RWPE2 (cell line): ENCODE measurements around the gene CLTCL1.

Source experiments
- ATAC-seq: fragments of 200-7000 bp; cut with Tn5 transposase; 3 replicates; pipeline ENCODE4 v1.9.1; 2021; ENCODE audit warnings: low read depth
- DNase-seq: peaks from one replicate; pipeline ENCODE4 v3.0.0-alpha.2; 2020; ENCODE audit warnings: low spot score
- H3K27ac ChIP-seq: fragments of 450-650 bp; 2 replicates; pipeline ENCODE4 v1.5.1; 2017; ENCODE audit warnings: mild to moderate bottlenecking; ENCODE audit not compliant: poor library complexity, severe bottlenecking
- H3K27me3 ChIP-seq: fragments of 250-450 bp; sonication (Bioruptor Pico); 2 replicates; pipeline ENCODE4 v1.5.1; 2021; ENCODE audit warnings: mild to moderate bottlenecking, moderate library complexity; ENCODE audit not compliant: insufficient read depth, poor library complexity, severe bottlenecking
- H3K36me3 ChIP-seq: fragments of 250-450 bp; sonication (Bioruptor Pico); 2 replicates; pipeline ENCODE4 v1.5.1; 2020; ENCODE audit warnings: low read depth, mild to moderate bottlenecking, moderate library complexity
- H3K4me1 ChIP-seq: fragments of 250-450 bp; sonication (Bioruptor Pico); 2 replicates; pipeline ENCODE4 v1.5.1; 2021; ENCODE audit warnings: mild to moderate bottlenecking, moderate library complexity; ENCODE audit not compliant: insufficient read depth, poor library complexity, severe bottlenecking
- H3K4me3 ChIP-seq: fragments of 250-450 bp; sonication (Bioruptor Pico); 2 replicates; pipeline ENCODE4 v1.5.1; 2021; ENCODE audit warnings: mild to moderate bottlenecking, moderate library complexity; ENCODE audit not compliant: severe bottlenecking
- H3K9me3 ChIP-seq: fragments of 250-450 bp; sonication (Bioruptor Pico); 2 replicates; pipeline ENCODE4 v1.5.1; 2021; ENCODE audit warnings: mild to moderate bottlenecking, moderate library complexity; ENCODE audit not compliant: severe bottlenecking
- CTCF ChIP-seq: fragments of 450-650 bp; IDR thresholded peaks from one replicate; pipeline ENCODE4 v1.5.1; 2017; ENCODE audit warnings: mild to moderate bottlenecking, moderate library complexity; ENCODE audit not compliant: poor library complexity, severe bottlenecking

CLTCL1 gene

DNA sequence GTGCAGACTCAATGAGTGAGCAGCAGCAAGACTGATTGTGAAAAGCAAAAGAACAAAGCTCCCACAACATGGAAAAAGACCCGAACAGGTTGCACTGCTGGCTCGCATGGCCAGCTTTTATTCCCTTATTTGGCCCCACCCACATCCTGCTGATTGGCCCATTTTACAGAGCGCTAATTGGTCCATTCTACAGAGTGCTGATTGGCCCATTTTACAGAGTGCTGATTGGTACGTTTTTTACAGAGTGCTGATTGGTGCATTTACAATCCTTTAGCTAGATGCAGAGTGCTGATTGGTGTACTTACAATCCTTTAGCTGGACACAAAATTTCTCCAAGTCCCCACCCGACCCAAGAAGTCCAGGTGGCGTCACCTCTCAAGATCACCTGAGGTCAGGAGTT, 97.6 kb downstream of the CLTCL1 start:
- no peak for TF ChIP-seq CTCF
- Histone ChIP-seq H3K4me3 (no peak overlapping the region), H3K27me3 (no peaks in the 10 kb centered on the region), H3K9me3 (no peaks in the 10 kb centered on the region), H3K36me3 (peaks cover 15% of the 10 kb centered on the region; the same call in 1 of the 2 replicates), H3K4me1 (no peaks in the 10 kb centered on the region), H3K27ac (no peak overlapping the region)
- ATAC-seq (no peak), DNase-seq (no peak)

- ATAC-seq: no peak
- Histone ChIP-seq H3K27ac (no peak overlapping the region), H3K4me1 (no peaks in the 10 kb centered on the region), H3K36me3 (peaks cover 5% of the 10 kb centered on the region; the same call in 1 of the 2 replicates), H3K4me3 (no peak overlapping the region), H3K9me3 (no peaks in the 10 kb centered on the region), H3K27me3 (no peaks in the 10 kb centered on the region)
- TF ChIP-seq CTCF: no peak
- DNase-seq: no peak
These were observed 103.6 kb downstream of the CLTCL1 start for GRCh38 chr22:19187716-19188563.

DNA sequence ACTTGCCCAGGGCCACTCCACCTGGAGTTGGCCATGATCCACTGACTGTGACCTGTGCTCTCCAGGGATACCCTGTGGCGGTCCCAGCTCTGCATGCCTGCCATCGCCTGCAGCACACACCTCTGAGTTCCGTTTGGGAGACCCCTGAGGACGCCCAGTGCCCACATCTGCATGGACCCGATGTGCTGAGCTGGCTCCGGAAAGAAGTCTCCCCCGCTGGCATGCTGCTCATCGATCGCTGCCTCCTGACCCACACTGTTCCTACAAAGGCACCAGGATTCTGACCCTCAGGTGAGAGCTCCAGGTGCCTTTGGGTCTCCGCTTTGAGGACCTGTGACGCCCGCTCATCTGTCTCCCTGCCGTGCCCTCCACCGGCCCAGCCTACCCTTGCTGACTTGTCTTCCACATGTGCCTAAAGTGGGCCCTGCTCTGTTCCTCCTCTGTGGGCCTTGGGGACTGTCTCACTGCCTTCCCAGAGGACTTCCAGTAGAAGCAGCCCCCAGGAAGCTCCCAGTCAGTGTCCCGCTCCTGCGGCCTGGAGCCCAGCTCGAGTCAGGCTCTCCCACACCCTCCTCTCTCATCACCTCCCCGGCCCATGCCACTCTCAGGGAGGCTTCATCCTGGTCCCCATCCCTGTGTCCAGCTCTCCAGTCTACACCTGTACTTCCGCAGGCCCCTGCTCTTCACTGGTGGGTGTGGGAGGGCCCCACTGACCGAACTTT, 107.1 kb downstream of the CLTCL1 start:
- TF ChIP-seq CTCF: no peak
- ATAC-seq (no peak), DNase-seq (no peak)
- H3K36me3 ChIP-seq: no peaks in the 10 kb centered on the region
- H3K27ac ChIP-seq: no peak overlapping the region
- no peaks in the 10 kb centered on the region for H3K9me3 ChIP-seq
- H3K4me1 ChIP-seq: no peaks in the 10 kb centered on the region
- no peak overlapping the region for H3K4me3 ChIP-seq
- no peaks in the 10 kb centered on the region for H3K27me3 ChIP-seq

DNA sequence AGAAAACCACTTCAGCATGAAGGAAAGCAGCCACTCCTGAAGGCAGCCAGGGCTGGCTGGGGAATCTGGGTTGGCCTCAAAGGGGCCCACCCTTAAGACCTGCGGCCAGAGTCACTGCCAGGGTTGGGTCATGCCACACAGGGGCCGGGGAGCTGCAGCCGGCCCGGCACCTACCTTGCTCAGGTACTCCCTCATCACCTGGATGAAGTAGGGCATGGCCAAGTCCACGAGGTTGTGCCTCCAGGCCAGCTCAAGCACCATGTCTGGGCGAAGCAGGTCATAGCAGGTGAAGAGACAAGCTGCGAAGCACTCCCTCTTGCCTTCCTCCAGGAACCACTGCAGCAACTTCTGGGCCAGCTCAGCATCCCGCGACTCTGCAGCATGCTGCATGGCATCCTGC, 108.3 kb downstream of the CLTCL1 start:
- H3K36me3 ChIP-seq: no peaks in the 10 kb centered on the region
- no peaks in the 10 kb centered on the region for H3K27me3 ChIP-seq
- no peak for TF ChIP-seq CTCF
- H3K9me3 ChIP-seq: no peaks in the 10 kb centered on the region
- H3K27ac ChIP-seq: no peak overlapping the region
- DNase-seq (no peak), ATAC-seq (no peak)
- H3K4me3 ChIP-seq: no peak overlapping the region
- no peaks in the 10 kb centered on the region for H3K4me1 ChIP-seq
